Smooth muscle cell (in vitro differentiated cells): ENCODE measurements around the gene SLC38A9. TPM values are rescaled to one million over a fixed set of nuclear protein-coding genes. Genes with fewer than 3 reads are reported as not detected.

Experiments used
- DNase-seq: peaks from one replicate; lab custom pipeline; 2025; ENCODE audit not compliant: unreplicated experiment; lab: John Stamatoyannopoulos, UW
- H2AFZ ChIP-seq: fragments of 200-600 bp; sonication (generic); 2 replicates; pipeline ENCODE4 v1.6.0; 2016; ENCODE audit warnings: antibody characterized with exemption, low read depth, mild to moderate bottlenecking
- H3F3A ChIP-seq: fragments of 200-600 bp; sonication (generic); 2 replicates; pipeline ENCODE4 v1.6.0; 2017; ENCODE audit warnings: antibody characterized with exemption, low read depth
- H3K27ac ChIP-seq: fragments of 200-600 bp; sonication (generic); 2 replicates; pipeline ENCODE4 v1.5.1; 2016; ENCODE audit warnings: low read depth, mild to moderate bottlenecking
- H3K27me3 ChIP-seq: fragments of 200-600 bp; sonication (generic); 2 replicates; pipeline ENCODE4 v1.6.1; 2016; ENCODE audit warnings: low read depth, mild to moderate bottlenecking
- H3K36me3 ChIP-seq: fragments of 200-600 bp; sonication (generic); 2 replicates; pipeline ENCODE4 v1.5.1; 2016; ENCODE audit warnings: low read depth
- H3K4me1 ChIP-seq: fragments of 200-600 bp; sonication (generic); 2 replicates; pipeline ENCODE4 v1.5.1; 2016; ENCODE audit warnings: low read depth
- H3K4me2 ChIP-seq: fragments of 200-600 bp; sonication (generic); 2 replicates; pipeline ENCODE4 v1.6.0; 2016; ENCODE audit warnings: mild to moderate bottlenecking
- H3K4me3 ChIP-seq: fragments of 200-600 bp; sonication (generic); 2 replicates; pipeline ENCODE4 v1.5.1; 2016; ENCODE audit warnings: mild to moderate bottlenecking
- H3K79me2 ChIP-seq: fragments of 200-600 bp; sonication (generic); 2 replicates; pipeline ENCODE4 v1.6.0; 2016; ENCODE audit warnings: low read depth, mild to moderate bottlenecking
- H3K9ac ChIP-seq: fragments of 200-600 bp; sonication (generic); 2 replicates; pipeline ENCODE4 v1.6.0; 2016; ENCODE audit warnings: low read depth
- H3K9me3 ChIP-seq: fragments of 200-600 bp; sonication (generic); replicated peaks from 2 replicates; pipeline ENCODE4 v1.5.1; 2016; ENCODE audit warnings: low read depth
- H4K20me1 ChIP-seq: fragments of 200-600 bp; sonication (generic); 2 replicates; pipeline ENCODE4 v1.6.0; 2016; ENCODE audit warnings: low read depth
- WGBS: methylation state at CpG from one replicate; pipeline ENCODE4 v1.1.7; 2016; ENCODE audit warnings: low lambda C conversion rate; 5-methylcytosine and 5-hydroxymethylcytosine counted together
- polyA plus RNA-seq: library from polyadenylated mRNA; unstranded; fragments of >200 nt; fragmentation: Nextera tagmentation; extraction: Ambion mirVana; gene quantifications from 2 replicates; pipeline ENCODE4 v1.2.1, GENCODE V29; 2016
- total RNA-seq: library from RNA; depleted of rRNA; stranded (reverse); fragments of >200 nt; gene quantifications from 2 replicates; pipeline ENCODE4 v1.2.3, GENCODE V29; 2014
- TF ChIP-seq, protein P1 (sequence below): fragments of 200-600 bp; sonication (generic); IDR thresholded peaks from 2 replicates; pipeline ENCODE4 v1.5.1; 2017; ENCODE audit warnings: borderline replicate concordance, mild to moderate bottlenecking, antibody characterized with exemption; ENCODE audit not compliant: insufficient read depth, poor library complexity, severe bottlenecking

Gene SLC38A9
- total and polyA plus RNA-seq, 2 experiments from 2014 or later: 19.8 to 41.0 TPM

DNA sequence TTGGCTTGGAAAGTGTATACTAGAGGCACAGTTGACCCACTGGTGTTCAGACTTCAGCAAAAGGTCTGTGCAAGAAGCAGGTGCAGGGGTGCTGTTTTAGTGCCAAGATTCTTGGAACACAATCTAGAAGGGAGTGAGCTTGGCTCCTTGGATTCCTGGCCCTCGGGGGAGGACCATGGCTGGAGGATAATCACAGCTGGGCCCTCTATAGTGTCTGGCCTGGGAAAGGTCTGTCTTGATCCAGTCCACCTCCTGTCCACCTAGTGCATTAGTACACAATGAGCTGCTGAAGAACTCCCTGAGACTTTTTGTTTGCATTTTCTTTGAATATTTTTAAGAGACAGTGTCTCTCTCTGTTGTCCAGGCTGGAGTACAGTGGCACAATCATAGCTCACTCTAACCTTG, 126.9 kb downstream of the SLC38A9 start:
- H3F3A ChIP-seq: no peaks in the 10 kb centered on the region
- no peak overlapping the region for H2AFZ ChIP-seq
- no peaks in the 10 kb centered on the region for H4K20me1 ChIP-seq
- H3K9me3 ChIP-seq: no peaks in the 10 kb centered on the region
- WGBS: 92% methylated on average over 1 of the region's 1 CpG
- no peaks in the 10 kb centered on the region for H3K4me1 ChIP-seq
- no peaks in the 10 kb centered on the region for H3K27me3 ChIP-seq
- no peak overlapping the region for H3K4me3 ChIP-seq
- no peak for DNase-seq
- no peaks in the 10 kb centered on the region for H3K36me3 ChIP-seq
- no peaks in the 10 kb centered on the region for H3K79me2 ChIP-seq
- no peak overlapping the region for H3K9ac ChIP-seq
- H3K4me2 ChIP-seq: no peak overlapping the region
- TF ChIP-seq, protein P1, sequence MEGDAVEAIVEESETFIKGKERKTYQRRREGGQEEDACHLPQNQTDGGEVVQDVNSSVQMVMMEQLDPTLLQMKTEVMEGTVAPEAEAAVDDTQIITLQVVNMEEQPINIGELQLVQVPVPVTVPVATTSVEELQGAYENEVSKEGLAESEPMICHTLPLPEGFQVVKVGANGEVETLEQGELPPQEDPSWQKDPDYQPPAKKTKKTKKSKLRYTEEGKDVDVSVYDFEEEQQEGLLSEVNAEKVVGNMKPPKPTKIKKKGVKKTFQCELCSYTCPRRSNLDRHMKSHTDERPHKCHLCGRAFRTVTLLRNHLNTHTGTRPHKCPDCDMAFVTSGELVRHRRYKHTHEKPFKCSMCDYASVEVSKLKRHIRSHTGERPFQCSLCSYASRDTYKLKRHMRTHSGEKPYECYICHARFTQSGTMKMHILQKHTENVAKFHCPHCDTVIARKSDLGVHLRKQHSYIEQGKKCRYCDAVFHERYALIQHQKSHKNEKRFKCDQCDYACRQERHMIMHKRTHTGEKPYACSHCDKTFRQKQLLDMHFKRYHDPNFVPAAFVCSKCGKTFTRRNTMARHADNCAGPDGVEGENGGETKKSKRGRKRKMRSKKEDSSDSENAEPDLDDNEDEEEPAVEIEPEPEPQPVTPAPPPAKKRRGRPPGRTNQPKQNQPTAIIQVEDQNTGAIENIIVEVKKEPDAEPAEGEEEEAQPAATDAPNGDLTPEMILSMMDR: no peak
- no peak overlapping the region for H3K27ac ChIP-seq

DNA sequence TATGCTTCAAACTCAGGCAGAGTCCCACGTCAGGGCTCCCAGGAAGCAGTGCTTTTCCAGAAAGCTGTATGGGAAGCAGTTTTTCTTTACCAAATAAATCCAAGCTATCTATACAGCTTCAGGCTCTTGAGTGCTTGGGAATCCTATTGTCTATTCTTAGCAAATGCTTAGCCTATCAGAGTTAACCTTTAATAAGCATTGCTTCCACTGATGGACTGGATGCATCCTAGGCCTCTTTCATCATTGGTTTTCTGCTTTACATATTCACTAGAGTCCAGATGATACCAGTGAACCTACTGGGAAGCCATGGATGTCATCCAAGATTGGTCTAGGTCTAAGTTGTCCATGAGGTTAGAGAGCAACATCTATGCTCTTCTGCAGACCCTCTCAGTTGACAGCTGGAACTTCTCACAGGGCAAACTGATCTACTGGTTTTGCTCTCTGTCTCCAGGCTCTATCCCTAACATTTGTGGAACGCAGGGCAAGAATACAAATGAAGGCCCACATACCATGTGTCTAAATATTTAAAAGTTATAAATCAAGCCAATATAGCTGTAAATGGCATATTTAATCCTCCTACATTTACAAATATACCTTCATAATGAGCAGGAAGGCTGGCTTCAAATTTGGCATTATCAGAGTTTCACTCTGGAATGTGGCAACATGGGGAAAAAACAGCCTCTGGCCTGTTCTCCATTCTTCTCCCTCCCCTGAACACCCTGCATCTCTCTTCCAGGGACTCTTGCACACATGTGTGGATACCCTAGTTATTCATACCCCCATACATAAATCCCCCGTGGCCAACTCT, 127.5 kb downstream of the SLC38A9 start:
- TF ChIP-seq, protein P1: no peak
- no peak overlapping the region for H3K4me3 ChIP-seq
- H3K4me2 ChIP-seq: no peak overlapping the region
- H3K4me1 ChIP-seq: no peaks in the 10 kb centered on the region
- H3K27me3 ChIP-seq: no peaks in the 10 kb centered on the region
- H3K9ac ChIP-seq: no peak overlapping the region
- no peak overlapping the region for H2AFZ ChIP-seq
- no peaks in the 10 kb centered on the region for H3K36me3 ChIP-seq
- no peaks in the 10 kb centered on the region for H4K20me1 ChIP-seq
- 92% methylated on average over 3 of the region's 3 CpGs for WGBS
- DNase-seq: no peak
- no peaks in the 10 kb centered on the region for H3K79me2 ChIP-seq
- no peak overlapping the region for H3K27ac ChIP-seq
- no peaks in the 10 kb centered on the region for H3F3A ChIP-seq
- no peaks in the 10 kb centered on the region for H3K9me3 ChIP-seq

DNA sequence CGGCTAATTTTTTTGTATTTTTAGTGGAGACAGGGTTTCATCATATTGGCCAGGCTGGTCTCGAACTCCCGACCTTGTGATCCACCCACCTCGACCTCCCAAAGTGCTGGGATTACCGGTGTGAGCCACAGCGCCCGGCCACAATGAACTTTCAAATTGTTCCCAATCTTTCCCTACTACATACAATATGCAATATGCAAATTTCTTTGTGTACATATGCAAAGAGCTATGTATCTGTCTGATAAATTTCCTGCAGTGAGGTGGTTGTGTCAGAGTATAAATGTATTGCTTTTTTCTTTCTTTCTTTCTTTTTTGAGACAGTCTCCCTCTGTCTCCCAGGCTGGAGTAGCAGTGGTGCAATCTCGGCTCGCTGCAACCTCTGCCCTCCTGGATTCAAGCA, 128.5 kb downstream of the SLC38A9 start:
- Histone ChIP-seq H3K79me2 (no peaks in the 10 kb centered on the region), H3K36me3 (no peaks in the 10 kb centered on the region), H3K9me3 (no peaks in the 10 kb centered on the region), H3K4me1 (no peaks in the 10 kb centered on the region), H3K9ac (no peak overlapping the region), H3K27me3 (no peaks in the 10 kb centered on the region), H3K4me3 (no peak overlapping the region), H3F3A (no peaks in the 10 kb centered on the region), H4K20me1 (no peaks in the 10 kb centered on the region), H3K27ac (no peak overlapping the region), H2AFZ (no peak overlapping the region), H3K4me2 (no peak overlapping the region)
- DNase-seq: no peak
- TF ChIP-seq, protein P1: no peak
- 85% methylated on average over 9 of the region's 9 CpGs for WGBS

DNA sequence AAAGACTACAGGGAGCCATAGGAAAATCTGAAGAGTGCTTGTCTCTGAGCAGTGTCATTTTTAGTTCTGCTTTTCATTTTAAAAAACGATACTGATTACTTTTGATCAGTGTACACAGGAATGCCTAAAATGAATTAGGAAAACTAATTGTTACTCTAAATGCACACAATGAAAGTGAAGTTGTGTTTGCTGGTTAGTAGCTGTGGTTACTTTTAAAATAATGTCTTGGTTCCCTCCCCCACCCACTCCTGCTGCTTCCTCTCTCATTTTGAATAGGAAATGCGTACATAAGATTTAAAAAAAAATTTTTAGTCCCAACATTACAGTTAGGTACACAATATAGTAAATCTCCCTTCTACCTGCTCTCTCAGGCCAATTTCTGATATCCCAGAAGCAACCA, 129.9 kb downstream of the SLC38A9 start:
- Histone ChIP-seq H4K20me1 (no peaks in the 10 kb centered on the region), H3K79me2 (no peaks in the 10 kb centered on the region), H3K9ac (no peak overlapping the region), H3K9me3 (no peaks in the 10 kb centered on the region), H3K4me1 (no peaks in the 10 kb centered on the region), H3K27ac (no peak overlapping the region), H3K4me3 (no peak overlapping the region), H3K27me3 (no peaks in the 10 kb centered on the region), H2AFZ (no peak overlapping the region), H3F3A (no peaks in the 10 kb centered on the region), H3K36me3 (no peaks in the 10 kb centered on the region), H3K4me2 (no peak overlapping the region)
- no peak for DNase-seq
- TF ChIP-seq, protein P1: no peak
- WGBS: 82% methylated on average over 2 of the region's 2 CpGs
